Measurements from ENCODE around the gene CRYBG3.
"Not testable (repeated sequence)": the region's sequence is repeated elsewhere in the genome, so short reads cannot be mapped to it uniquely, and the experiment has no call there.

Gene CRYBG3

DNA sequence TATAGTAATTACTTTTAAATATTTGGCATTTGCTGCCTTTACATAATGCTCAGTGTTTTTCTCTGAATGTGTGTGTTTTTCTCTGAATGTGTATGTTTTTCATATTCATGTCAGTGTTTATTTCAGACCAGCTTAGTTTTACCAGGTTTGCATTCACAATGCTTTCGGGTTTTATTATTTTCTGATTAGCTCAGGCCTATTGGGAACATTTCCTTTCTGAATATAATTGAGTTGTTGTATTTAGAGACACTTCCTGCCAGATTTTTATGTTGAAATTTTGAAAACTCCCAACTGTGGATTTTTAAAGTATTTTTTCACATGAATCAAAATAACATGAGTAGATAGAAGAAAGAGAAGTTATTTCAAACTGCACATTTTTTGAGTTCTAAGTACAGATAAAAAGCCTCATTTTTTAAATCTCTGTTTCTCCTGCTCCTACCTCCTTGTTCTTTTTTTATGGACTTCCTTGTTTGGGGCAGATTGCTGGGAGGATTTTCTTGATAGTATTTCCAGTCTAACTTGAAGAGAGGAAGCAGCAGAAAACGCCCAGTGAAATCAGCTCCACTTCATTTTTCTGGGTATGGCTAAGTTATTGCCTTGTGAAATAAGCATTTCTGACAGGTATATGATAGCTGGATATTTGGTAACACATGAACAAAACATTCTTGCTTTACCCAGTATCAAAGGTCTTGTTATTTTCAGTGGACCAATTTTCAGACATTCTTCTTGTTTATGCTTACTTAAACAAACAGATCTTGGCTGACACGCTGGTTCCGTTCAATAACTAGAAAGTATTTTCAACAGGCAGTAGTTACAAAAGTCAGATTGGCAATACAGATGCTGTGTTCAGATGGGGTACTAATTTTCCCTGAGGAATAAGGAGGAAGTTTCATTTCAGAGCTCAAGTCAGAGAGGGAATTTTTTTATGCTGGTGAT is 79.8 kb downstream of the CRYBG3 start:
- DNase-seq: no peak

DNA sequence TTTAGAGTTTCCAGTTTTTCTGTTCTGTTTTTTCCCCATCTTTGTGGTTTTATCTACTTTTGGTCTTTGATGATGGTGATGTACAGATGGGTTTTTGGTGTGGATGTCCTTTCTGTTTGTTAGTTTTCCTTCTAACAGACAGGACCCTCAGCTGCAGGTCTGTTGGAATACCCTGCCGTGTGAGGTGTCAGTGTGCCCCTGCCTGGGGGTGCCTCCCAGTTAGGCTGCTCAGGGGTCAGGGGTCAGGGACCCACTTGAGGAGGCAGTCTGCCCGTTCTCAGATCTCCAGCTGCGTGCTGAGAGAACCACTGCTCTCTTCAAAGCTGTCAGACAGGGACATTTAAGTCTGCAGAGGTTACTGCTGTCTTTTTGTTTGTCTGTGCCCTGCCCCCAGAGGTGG is 88.0 kb downstream of the CRYBG3 start:
- not testable (repeated sequence) for DNase-seq

DNA sequence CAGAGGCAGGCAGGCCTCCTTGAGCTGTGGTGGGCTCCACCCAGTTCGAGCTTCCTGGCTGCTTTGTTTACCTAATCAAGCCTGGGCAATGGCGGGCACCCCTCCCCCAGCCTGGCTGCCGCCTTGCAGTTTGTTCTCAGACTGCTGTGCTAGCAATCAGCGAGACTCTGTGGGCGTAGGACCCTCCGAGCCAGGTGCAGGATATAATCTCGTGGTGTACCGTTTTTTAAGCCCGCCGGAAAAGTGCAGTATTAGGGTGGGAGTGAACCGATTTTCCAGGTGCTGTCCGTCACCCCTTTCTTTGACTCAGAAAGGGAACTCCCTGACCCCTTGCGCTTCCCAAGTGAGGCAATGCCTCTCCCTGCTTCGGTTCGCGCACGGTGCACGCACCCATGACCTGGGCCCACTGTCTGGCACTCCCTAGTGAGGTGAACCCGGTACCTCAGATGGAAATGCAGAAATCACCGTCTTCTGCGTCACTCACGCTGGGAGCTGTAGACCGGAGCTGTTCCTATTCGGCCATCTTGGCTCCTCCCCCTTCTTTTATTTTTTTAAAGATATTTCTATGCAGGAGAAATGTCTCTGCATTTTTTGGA is 88.5 kb downstream of the CRYBG3 start:
- DNase-seq: not testable (repeated sequence)

DNA sequence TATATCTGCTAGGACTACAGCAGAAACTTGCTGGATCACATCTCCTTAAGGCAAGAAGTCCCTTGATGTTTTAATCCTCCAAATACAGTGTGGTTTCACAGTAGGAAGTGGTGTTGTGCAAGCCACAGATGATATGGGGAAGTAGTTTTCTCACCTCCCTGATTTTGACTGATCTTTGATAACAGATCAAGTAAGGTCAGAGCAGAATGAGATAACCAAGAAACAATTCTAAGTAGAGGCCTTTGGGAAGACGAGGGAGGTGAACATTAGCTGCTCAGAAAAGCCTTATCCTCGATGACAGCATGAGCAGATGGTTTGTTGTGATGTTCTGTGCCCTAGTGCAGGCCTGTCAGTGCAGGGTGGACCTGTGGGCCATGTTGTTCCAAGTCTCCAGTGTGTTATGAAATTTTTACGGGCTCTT is 89.1 kb downstream of the CRYBG3 start:
- peak; percentile 67 for DNase-seq

DNA sequence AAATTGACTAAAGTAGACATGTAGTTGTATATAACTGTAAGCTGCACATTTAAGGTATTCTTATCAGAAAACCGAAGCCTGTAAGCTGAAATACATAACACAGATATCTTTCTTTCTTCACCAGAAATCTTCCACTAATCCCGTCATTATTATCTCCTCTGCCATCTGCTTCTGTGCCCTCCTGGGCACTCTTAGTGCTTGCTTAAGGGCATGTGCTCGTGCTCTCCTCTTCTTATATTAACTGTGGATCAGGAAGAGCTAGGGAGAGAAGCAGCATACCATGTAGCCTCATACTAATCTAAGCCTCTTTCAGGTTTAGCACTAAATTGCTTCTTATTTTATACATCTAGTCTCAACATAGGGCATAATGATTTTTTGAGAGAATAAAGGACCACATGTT is 89.6 kb downstream of the CRYBG3 start:
- peak; percentile 50 for DNase-seq

DNA sequence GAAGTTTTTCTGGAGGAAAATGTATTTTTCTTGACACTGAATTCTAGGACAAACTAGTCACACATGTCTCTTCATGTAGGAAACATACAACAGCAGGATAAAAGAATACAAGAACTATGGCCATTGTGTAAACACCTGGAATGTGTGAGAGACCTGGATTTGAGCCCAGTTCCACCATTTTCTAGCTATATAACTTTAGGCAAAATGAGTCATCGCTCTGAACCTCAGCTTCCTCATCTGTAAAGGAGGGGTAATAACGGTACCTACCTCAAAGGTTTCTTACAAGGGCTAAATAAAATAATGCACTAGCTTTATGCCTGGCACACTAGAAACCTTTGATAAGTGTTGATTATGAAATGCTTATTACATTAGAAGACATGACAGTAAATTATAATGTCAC is 92.6 kb downstream of the CRYBG3 start:
- DNase-seq: no peak

DNA sequence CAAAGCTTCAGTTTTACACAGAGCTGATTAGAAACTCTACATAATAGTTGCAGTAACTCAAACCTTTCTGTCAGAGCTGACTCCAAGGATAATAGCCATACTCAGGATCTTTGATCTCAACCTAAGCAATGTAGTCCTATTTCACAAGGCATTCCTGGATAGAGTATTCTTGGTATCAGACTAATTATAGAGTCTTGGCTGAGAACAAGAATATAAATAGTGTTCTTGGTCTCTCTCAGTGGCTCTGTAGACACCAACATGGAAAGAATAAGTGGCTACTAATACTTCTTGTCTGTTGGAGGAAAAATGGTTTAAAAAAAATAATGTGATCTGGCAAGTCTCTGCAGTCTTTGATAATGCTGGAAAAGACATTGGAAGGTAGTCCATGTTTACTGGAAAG is 94.8 kb downstream of the CRYBG3 start:
- no peak for DNase-seq

DNA sequence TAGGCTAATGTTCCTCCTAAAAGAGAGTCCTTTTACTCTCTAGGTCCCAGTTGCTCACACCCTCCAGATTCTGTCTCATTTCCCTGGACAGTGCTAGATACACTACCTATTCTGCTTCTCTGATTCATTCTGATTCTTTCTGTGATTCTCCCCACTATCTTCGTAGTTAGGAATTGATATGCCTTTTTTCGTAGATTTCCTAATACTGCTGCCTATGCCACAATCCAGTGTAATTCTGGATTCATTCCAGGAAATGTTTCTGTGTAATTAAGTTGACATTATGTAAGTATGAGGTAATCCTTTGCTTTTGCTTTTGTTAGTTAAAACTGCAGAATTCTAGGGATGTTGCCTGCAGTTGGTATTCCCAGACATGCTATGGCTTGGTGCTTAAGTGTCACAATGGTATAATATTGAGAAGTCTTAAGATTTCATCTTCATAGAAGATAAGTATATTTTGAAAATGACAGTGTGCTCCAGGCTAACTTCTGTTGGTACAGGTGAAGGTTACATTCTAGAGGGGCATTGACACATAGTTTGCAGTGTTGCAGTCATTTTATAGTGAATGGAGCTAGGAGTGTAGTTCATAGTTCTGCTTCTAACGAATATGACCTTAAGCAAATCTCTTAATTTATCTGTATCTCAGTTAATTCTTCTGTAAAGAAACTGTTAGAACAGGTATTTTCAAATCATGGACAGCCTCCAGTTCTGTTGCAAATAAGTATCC is 96.2 kb downstream of the CRYBG3 start:
- no peak for DNase-seq

DNA sequence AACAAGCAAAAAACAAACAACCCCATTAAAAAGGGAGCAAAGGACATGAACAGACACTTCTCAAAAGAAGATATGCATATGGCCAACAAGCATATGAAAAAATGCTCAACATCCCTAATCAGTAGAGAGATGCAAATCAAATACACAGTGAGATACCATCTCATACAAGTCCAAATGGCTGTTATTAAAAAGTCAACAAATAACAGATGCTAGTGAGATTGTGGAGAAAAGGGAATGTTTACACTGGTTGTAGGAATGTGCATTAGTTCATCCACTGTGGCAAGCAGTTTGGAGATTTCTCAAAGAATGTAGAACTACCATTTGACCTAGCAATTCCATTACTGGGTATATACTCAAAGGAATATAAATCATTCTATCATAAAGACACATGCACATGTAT is 105.9 kb downstream of the CRYBG3 start:
- DNase-seq: no peak

DNA sequence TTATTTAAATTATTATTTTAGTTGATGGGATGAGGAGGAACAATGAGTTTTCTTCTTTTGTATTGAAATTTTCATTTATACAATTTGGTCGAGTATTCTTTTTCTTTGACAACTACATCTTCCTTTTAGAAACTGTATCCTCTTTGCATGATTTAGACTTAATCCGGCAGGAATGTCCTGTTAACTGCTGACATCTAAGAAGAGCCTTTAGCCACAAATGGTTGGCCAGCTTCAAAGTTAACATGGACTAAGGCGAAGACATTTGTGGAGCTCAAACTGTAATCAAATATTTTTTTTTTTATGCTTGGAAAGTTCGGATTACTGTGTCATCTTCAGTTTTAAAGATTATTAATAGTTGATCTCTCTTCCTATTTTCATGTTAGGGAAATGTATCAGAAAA is 107.2 kb downstream of the CRYBG3 start:
- no peak for DNase-seq

DNA sequence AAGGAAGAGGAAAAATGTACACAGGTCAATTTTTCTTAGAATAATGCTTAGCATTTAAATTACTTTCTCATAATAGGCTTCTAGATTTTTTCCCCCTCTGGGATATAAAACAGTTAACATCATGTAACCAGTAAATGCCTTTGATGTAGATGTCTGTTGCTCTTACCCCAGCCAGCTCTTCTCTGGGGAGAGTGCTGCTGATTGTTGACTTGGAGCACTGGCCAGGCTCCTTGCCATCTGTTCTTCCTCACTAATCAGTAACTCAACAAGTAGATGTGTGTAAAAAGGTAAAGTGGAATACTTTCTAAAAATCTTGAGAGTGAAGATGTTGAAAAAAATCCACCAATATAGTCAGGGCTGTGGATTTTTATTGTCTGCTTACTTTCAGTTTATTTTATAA is 108.2 kb downstream of the CRYBG3 start:
- no peak for DNase-seq

DNA sequence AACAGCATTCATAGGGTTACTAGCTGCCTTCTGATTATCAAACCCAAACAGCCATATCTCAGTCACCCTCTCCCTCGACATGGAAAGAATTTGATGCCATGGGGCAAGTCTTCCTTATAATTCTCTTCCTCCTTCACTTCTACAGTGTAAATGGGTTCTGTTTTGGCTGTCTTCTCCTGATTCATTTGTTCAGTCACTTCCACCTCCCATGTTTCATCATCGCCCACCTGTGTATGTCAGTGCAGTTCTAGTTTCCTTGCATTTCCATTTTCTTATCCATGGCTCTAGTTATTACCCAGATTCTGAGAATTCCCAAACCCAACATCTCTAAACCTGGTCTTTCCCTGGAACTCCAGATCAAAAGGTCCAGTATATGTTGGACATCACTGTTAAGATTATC is 109.4 kb downstream of the CRYBG3 start:
- DNase-seq: no peak

DNA sequence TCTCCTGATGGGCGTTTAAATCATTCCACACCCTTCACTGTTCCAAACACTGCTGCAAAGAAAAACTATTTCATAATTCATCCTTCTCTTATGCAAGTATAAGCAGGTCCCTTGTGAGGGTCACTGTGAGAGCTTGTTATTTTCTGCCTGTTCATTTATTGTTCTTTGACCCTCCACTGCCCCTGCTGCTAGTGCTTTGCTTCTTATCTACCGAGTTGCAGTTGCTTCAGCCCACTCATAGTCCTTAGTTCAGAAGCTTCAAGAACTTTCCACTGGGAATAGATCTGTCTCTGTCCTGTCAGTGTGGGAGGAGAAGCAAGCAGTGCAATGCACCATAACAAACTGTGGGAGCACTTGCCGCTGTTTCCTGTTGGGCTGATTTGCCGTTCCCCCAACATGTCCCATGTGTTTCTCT is 110.6 kb downstream of the CRYBG3 start:
- no peak for DNase-seq

DNA sequence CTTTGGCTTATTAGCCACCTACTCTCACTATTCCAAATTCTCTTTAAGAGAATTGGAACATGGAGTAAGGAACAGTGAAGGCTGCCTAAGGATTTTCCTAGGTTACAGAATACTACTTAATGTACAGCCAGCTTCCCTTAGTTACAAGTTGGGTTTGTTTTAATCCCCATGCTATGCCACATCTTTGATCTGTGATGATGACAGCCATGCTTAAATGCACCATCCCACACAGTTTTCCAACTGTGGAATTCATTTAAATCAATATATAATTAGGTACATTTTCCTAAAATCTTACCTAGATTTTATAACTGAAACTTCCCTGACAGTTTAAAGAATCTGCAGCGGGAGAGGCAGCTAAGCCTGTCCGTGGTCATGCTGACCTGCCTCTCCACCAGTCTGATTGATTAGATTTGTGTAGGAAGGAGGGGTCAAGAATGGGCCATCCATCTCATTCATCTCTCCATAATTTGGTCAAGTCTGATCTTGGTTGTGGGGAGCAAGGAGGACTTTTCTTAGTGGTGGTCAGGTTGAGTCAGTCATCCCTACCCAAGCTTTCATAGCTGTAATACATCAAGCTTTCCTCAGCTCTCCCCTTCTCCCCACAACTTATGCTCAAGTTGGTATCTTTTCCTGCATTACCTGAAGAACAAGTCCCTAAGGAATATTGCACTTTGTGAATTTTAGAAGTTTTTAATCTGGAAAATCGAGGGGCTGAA is 113.3 kb downstream of the CRYBG3 start:
- DNase-seq: no peak

DNA sequence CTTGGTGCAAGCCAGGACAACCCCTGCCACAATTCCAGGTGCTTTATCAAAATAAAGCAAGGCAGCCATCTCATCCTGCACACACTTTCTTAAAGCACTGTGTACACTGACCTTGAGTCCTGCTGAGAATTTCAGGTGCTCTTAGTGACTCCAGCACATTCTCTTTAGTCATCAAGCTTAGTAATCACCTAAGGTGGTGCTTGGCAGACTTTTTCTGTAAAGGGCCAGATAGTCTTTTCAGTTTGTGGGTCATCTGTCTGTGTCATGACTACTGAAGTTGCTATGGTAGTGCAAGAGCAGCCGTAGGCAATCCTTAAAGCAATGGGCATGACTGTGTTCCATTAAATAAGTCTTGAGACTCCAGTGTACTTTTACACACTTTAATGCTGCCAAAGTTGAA is 114.0 kb downstream of the CRYBG3 start:
- no peak for DNase-seq

DNA sequence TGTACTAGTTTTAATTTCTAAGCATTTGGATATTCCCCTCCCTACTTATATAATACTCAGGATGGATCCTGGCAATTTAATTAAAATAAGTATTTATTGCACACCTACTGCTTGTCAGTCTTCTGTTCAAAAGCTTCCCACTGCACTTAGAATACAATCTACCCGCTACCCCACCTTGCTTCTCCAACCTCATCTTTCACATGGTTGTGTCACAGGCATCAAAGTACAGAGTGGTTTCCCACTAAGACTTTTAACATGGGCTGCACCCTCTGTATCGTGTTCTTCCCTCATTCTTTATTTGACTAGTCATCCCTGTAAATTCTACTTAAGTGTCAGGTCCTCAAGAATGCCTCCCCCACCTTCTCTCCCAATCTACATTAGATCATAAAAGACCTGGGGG is 115.4 kb downstream of the CRYBG3 start:
- DNase-seq: no peak

DNA sequence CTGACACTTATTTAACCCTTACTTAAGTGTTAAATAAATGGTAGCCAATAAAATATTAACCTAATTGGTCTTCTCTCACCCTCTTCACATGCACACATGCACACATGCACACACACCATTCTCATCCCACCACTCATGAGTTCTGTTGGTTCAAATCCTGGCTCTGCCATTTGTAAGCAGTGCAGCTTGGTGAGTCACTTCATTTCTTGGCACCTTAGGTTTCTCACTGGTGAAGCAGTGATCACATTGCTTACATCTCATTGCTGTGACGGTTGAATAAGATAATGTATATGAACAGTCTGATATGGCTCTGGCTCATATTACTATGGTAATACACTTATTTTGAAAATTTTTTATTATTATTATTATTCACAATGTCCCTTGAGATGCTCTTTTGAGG is 116.6 kb downstream of the CRYBG3 start:
- DNase-seq: no peak

DNA sequence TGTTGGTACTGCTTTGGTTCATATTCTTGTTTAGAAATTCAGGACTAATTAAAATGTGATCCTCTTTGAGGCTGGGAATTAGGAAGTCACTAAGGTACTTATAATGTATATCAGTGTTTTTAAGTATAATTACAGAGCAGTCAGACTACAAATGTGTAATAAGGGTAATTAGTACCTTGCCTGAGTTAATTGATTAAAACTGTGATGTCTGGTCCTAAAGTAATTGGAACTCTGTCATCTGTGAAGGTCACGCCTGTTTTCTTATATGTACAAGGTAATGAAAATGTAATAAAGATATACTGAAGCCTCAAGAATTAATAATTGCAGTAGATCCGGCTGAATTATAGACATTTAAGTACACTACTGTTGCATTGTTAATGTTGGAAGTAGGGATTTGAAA is 117.6 kb downstream of the CRYBG3 start:
- no peak for DNase-seq

DNA sequence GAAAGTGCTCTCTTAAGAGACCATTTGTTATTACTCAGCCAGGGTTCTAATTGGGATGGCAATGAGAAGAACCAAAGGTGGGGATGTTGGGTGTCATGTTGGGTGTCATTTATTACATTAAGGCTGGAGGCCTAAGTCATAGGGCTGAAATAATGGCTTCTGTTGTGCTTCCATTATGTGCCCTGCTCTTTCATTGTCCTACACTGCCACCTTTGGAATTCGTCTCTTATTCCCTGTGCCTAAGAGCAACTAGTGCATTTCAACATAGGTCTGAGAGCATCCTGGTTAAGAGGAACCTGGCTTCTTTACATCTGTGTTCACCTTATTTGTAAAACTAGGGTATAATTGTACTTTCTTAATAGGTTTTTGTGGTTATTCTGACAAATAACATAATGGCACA is 118.2 kb downstream of the CRYBG3 start:
- peak; percentile 9 for DNase-seq

DNA sequence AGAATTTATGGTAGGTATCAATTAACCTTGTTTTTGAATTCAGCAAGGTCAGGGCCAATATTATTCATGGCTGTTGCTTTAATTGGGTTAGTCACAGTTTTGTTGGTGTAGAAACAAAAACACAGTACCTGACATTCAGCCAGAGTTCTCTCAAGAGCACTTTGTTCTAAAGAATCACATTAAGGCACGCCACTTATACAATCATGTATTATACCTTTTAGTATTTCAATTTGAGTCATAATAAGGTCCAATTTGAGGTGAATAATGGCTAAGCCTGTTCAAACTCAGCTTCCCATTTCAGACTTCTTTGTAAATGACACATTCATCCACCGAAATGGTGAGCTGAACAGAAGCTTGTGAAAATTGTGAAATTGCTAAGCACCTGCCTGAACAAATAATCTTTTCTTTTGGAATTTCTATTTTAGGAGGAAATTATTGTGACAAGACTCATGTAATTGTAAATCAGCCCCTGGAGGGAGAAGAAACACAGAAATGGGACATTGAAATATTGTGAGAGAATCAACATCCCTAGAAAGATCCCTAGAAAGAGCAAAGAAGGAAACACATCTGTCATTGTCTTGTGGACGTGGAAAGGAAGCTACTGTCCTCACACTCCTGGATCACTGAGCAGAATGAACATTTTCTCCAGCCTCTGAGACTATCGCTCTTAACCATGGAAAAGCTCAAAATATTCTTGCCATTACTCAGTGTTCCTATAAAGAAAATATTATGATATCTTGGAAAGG is 121.2 kb downstream of the CRYBG3 start:
- DNase-seq: no peak

DNA sequence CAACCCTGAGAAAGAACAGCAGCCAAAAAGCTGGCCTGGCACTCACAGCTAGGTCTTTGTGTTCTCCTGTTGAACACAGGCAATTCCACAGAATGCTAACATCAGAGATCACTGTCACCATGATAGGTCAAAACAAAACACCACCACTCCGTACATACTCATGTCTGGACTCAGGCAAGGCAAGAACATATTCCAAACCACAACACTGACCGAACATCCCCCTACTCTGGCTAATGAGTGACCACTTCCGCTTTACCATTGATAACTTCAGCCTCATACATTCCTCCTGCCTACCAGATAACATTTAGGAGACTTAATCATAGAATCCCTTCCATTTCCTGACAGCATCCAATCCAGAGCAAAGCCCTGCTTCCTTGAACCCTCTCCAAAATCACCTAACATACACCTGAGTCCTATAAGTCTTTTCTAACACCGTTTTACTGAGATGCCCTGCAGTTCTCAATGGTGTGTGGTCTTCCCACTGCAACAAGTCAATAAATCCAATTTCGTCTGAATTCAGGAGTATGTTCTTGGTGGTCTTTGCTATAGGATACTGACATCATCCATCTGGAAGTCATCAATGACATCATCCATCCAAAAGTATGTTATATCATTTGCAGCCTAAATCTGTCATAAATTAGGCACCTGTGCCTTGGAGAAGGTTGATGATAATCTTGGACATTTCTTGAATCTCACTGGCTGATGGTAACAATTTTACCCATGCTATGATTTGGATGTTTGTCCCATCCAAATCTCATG is 126.7 kb downstream of the CRYBG3 start:
- no peak for DNase-seq

DNA sequence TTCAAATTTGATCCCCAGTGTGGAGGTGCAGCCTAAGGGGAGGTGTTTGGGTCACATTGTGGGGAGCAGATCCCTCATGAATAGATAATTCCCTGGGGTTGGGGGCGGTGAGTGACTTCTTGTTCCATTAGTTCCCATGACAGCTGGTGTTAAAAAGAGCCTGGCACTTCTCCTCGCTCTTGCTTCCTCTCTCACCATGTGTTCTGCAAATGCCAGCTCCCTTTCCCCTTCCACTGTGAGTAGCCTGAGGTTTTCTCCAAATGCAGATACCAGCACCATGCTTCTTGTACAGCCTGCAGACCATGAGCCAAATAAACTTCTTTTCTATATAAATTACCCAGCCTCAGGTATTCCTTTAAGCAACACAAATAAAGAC is 127.3 kb downstream of the CRYBG3 start:
- DNase-seq: no peak
